OCI-LY1 (cell line): Measurements from ENCODE around the gene TMC7.

ENCODE experiments used
- H2AFZ ChIP-seq: fragments of 200-600 bp; sonication (generic), shearing (Covaris generic); 2 replicates; pipeline ENCODE4 v1.6.0; 2014; ENCODE audit warnings: antibody characterized with exemption, mild to moderate bottlenecking, low read length
- H3F3A ChIP-seq: fragments of 200-600 bp; sonication (generic), shearing (Covaris generic); 2 replicates; pipeline ENCODE4 v1.6.0; 2014; ENCODE audit warnings: mild to moderate bottlenecking, antibody characterized with exemption, low read length, moderate library complexity; ENCODE audit not compliant: insufficient read depth
- H3K27ac ChIP-seq: fragments of 200-600 bp; sonication (generic); 2 replicates; pipeline ENCODE4 v1.5.1; 2014; ENCODE audit warnings: low read length, mixed run types, mild to moderate bottlenecking, low read depth; ENCODE audit not compliant: poor library complexity, severe bottlenecking
- H3K27me3 ChIP-seq: fragments of 200-600 bp; sonication (generic); 2 replicates; pipeline ENCODE4 v1.6.0; 2014; ENCODE audit warnings: antibody characterized with exemption, mild to moderate bottlenecking, low read length, moderate library complexity; ENCODE audit not compliant: insufficient read depth
- H3K36me3 ChIP-seq: fragments of 200-600 bp; sonication (generic); 2 replicates; pipeline ENCODE4 v1.6.1; 2014; ENCODE audit warnings: mild to moderate bottlenecking, antibody characterized with exemption, low read length, moderate library complexity, mixed read lengths; ENCODE audit not compliant: insufficient read depth
- H3K4me1 ChIP-seq: fragments of 200-600 bp; sonication (generic); 2 replicates; pipeline ENCODE4 v1.5.1; 2014; ENCODE audit warnings: mild to moderate bottlenecking, low read length, moderate library complexity; ENCODE audit not compliant: insufficient read depth, severe bottlenecking
- H3K4me2 ChIP-seq: fragments of 200-600 bp; sonication (generic), shearing (Covaris generic); 2 replicates; pipeline ENCODE4 v1.6.1; 2014; ENCODE audit warnings: low read length
- H3K4me3 ChIP-seq: fragments of 200-600 bp; sonication (generic); 2 replicates; pipeline ENCODE4 v1.5.1; 2014; ENCODE audit warnings: low read length, low read depth, mild to moderate bottlenecking, mixed read lengths; ENCODE audit not compliant: poor library complexity, severe bottlenecking
- H3K79me2 ChIP-seq: fragments of 200-600 bp; shearing (Covaris generic); 2 replicates; pipeline ENCODE4 v1.6.1; 2016; ENCODE audit warnings: mixed run types, low read length, mixed read lengths; ENCODE audit not compliant: insufficient read depth
- H3K9ac ChIP-seq: fragments of 200-600 bp; sonication (generic), shearing (Covaris generic); 2 replicates; pipeline ENCODE4 v1.6.1; 2014; ENCODE audit warnings: mild to moderate bottlenecking, low read length, mixed read lengths
- H3K9me2 ChIP-seq: fragments of 200-600 bp; sonication (generic), shearing (Covaris generic); 2 replicates; pipeline ENCODE4 v1.6.1; 2014; ENCODE audit warnings: low read depth, mild to moderate bottlenecking, low read length, mixed read lengths
- H3K9me3 ChIP-seq: fragments of 200-600 bp; shearing (Covaris generic); 2 replicates; pipeline ENCODE4 v1.6.1; 2014; ENCODE audit warnings: low read length, mixed read lengths
- H4K20me1 ChIP-seq: fragments of 200-600 bp; sonication (generic), shearing (Covaris generic); 2 replicates; pipeline ENCODE4 v1.6.0; 2016; ENCODE audit warnings: mild to moderate bottlenecking, low read length; ENCODE audit not compliant: insufficient read depth
- CTCF ChIP-seq: fragments of 200-600 bp; sonication (generic), shearing (Covaris generic); IDR thresholded peaks from 2 replicates; pipeline ENCODE4 v1.5.1; 2017; ENCODE audit warnings: mild to moderate bottlenecking, antibody characterized with exemption, low read length, moderate library complexity, mixed read lengths
- EZH2 ChIP-seq: fragments of 200-600 bp; sonication (generic), shearing (Covaris generic); IDR thresholded peaks from 2 replicates; pipeline ENCODE4 v1.8.0; 2017; ENCODE audit warnings: borderline replicate concordance, mixed run types, mild to moderate bottlenecking, antibody characterized with exemption, low read length, moderate library complexity, mixed read lengths

The TMC7 gene

DNA sequence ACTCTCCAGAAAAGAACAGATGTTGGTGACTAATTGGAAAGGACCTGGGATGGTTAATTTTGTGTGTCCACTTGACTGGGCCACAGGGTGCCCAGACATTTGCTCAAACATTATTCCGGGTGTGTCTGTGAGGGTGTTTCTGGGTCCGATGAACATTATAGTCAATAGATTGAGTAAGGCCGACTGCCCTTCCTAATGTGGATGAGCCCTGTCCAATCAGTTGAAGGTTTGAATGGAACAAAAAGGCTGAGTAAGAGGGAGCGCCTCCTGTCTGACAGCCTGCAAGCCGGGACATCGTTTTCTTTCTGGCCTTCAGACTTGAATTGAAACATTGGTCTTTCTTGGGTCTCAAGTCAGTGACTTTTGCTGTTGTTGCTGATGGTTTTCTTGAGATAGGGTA is 107.2 kb downstream of the TMC7 start:
- H4K20me1 ChIP-seq, result no peaks in the 10 kb centered on the region
- H3K27ac ChIP-seq, result no peak overlapping the region
- H3K9ac ChIP-seq, result no peak overlapping the region
- no peaks in the 10 kb centered on the region for H3K79me2 ChIP-seq
- H2AFZ ChIP-seq, result no peak overlapping the region
- H3K9me2 ChIP-seq, result no peaks in the 10 kb centered on the region
- no peaks in the 10 kb centered on the region for H3K36me3 ChIP-seq
- H3K27me3 ChIP-seq, result no peaks in the 10 kb centered on the region
- no peak overlapping the region for H3K4me2 ChIP-seq
- 0 out of 2 replicates have a peak, but pooled peaks cover 3% of the 10 kb centered on the region for H3K9me3 ChIP-seq
- H3K4me1 ChIP-seq, result peaks cover 13% of the 10 kb centered on the region
- TF ChIP-seq CTCF, result no peak
- no peak for TF ChIP-seq EZH2
- H3K4me3 ChIP-seq, result no peak overlapping the region
- no peaks in the 10 kb centered on the region for H3F3A ChIP-seq

DNA sequence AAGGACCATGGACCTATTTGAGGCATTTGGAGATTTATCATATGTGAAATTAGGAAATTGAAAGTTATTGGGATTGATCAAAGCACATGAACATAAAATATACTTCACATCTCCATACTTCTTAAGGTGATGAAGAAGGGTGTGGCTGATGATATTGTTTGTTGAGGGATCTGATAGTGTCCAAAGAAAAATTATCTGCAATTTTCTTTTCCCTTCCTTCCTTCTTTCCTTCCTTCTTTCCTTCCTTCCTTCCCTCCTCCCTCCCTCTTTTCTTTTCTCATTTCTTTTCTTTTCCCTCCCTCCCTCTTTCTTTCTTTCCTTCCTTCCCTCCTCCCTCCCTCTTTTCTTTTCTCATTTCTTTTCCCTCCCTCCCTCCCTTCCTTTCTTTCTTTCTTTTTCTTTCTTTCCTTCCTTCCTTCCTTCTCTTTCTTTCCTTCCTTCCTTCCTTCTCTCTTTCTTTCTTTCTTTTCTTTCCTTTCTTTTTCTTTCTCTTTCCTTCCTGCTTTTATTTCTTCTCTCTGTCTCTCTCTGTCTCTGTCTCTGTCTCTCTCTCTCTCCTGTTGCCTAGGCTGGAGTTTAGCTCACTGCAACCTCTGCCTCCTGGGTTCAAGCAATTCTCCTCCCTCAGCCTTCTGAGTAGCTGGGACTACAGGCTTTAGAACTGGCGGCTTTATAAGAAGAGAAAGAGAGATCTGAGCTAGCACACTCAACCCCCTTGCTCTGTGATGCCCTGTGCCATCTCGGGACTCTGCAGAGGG is 109.1 kb downstream of the TMC7 start:
- H2AFZ ChIP-seq, result no peak overlapping the region
- H3K9ac ChIP-seq, result no peak overlapping the region
- H3K36me3 ChIP-seq, result no peaks in the 10 kb centered on the region
- H3K79me2 ChIP-seq, result no peaks in the 10 kb centered on the region
- H3K27me3 ChIP-seq, result no peaks in the 10 kb centered on the region
- H3K9me3 ChIP-seq, result 0 out of 2 replicates have a peak, but pooled peaks cover 3% of the 10 kb centered on the region
- H3F3A ChIP-seq, result no peaks in the 10 kb centered on the region
- H3K27ac ChIP-seq, result no peak overlapping the region
- no peaks in the 10 kb centered on the region for H4K20me1 ChIP-seq
- no peak overlapping the region for H3K4me3 ChIP-seq
- H3K4me2 ChIP-seq, result no peak overlapping the region
- H3K4me1 ChIP-seq, result peaks cover 5% of the 10 kb centered on the region
- TF ChIP-seq CTCF (no peak), EZH2 (no peak)
- H3K9me2 ChIP-seq, result no peaks in the 10 kb centered on the region

DNA sequence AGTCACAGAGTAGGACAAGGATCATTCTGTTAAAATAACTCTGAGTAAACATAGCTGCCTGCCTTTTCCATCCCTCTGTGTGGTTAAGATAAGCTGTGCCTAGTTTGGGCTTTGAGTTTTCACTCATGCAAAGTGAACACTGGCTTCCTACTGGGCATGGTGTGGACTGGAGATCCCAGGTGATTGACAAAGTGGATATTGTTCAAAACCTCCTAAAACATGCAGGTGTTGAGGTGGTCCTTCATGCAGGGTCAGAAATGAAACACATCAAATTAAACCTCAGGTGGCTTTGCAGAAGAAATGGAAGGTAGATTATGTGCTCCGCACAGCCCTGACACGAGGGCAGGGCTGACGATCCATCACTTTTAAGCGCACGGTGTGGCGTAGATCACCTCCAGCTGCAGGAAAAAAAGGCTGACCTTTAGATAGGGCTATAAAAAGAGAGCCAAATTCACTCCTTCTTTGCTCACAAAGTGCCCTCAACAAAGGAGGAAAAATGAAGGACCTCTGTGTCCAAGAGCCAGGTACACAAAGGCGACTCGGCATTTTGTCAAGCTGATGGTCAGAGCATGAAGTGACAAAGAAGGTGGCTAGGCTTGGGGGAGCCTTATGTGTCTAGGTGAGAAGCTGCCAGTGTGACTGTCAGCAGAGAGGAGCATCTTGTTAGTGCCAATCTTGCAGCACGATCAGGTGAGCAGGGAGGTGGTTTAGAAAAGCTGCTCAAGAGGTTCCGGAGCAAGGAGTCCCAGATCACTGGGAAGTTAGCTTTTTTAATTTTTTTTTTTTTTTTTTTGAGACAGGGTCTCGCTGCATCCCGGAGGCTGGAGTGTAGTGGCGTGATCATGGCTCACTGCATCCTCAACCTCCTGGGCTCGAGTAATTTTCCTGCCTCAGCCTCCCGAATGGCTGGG is 110.2 kb downstream of the TMC7 start:
- H3F3A ChIP-seq, result no peaks in the 10 kb centered on the region
- no peak for TF ChIP-seq CTCF
- no peak for TF ChIP-seq EZH2
- H3K9me3 ChIP-seq, result 0 out of 2 replicates have a peak, but pooled peaks cover 3% of the 10 kb centered on the region
- no peaks in the 10 kb centered on the region for H4K20me1 ChIP-seq
- H3K9ac ChIP-seq, result no peak overlapping the region
- no peak overlapping the region for H3K4me3 ChIP-seq
- H3K27me3 ChIP-seq, result no peaks in the 10 kb centered on the region
- H2AFZ ChIP-seq, result no peak overlapping the region
- no peaks in the 10 kb centered on the region for H3K36me3 ChIP-seq
- no peak overlapping the region for H3K4me2 ChIP-seq
- no peak overlapping the region for H3K27ac ChIP-seq
- H3K4me1 ChIP-seq, result peaks cover 5% of the 10 kb centered on the region
- H3K9me2 ChIP-seq, result no peaks in the 10 kb centered on the region
- no peaks in the 10 kb centered on the region for H3K79me2 ChIP-seq
